Subcutaneous abdominal adipose tissue (tissue), 5 donors: ENCODE measurements around the gene LAMB1.

Experiments
- H3K27ac ChIP-seq: one replicate; pipeline ENCODE4 v1.7.0; 2013; ENCODE audit warnings: low read depth, mild to moderate bottlenecking, inconsistent platforms, low read length, moderate library complexity
- H3K27me3 ChIP-seq, 5 donors: one replicate each; pipeline ENCODE4 v1.7.0; 2013; ENCODE audit warnings: low read length in 5 of 5, inconsistent platforms in 1 of 5; ENCODE audit not compliant: control insufficient read depth in 5 of 5, insufficient read depth in 4 of 5
- H3K36me3 ChIP-seq, 5 donors: one replicate each; pipeline ENCODE4 v1.7.0; 2013; ENCODE audit warnings: low read length in 5 of 5; ENCODE audit not compliant: control insufficient read depth in 5 of 5, insufficient read depth in 5 of 5
- H3K4me1 ChIP-seq, 5 donors: one replicate each; pipeline ENCODE4 v1.7.0; 2013; ENCODE audit warnings: low read length in 5 of 5, mild to moderate bottlenecking in 3 of 5, moderate library complexity in 1 of 5; ENCODE audit not compliant: control insufficient read depth in 5 of 5, insufficient read depth in 5 of 5
- H3K4me3 ChIP-seq, 5 donors: one replicate each; pipeline ENCODE4 v1.7.0; 2013; ENCODE audit warnings: low read length in 5 of 5, low read depth in 1 of 5
- H3K9ac ChIP-seq, 5 donors: one replicate each; pipeline ENCODE4 v1.7.0; 2013; ENCODE audit warnings: low read length in 5 of 5, mild to moderate bottlenecking in 4 of 5, moderate library complexity in 3 of 5
- H3K9me3 ChIP-seq, 5 donors: one replicate each; pipeline ENCODE4 v1.7.0; 2013; ENCODE audit warnings: low read length in 5 of 5; ENCODE audit not compliant: control insufficient read depth in 5 of 5
- donor health status: healthy.
- donor health status: healthy.
- donor health status: healthy.
- donor health status: healthy.
- donor health status: healthy.

The LAMB1 gene

GRCh38 chr7:108002726-108003598 is at the start of gene LAMB1:
TSS of gene LAMB1 (minus strand) at chr7:108003161. CDS start at chr7:108002885, 276 bp downstream.
- Histone ChIP-seq H3K4me3 (peak within 1 kb of the TSS; percentile 73 to 89 (median 83)), H3K36me3 (peaks cover 0 to 3% (median 0%) of the 10 kb centered on the region in 5 donors), H3K27ac (peak within 1 kb of the TSS; percentile 84), H3K9me3 (no peaks in the 10 kb centered on the region), H3K9ac (peak within 1 kb of the TSS in 4 of 5 donors; percentile 60 to 79 (median 68)), H3K27me3 (peaks cover 0 to 2% (median 0%) of the 10 kb centered on the region in 5 donors), H3K4me1 (peaks cover 0 to 53% (median 41%) of the 10 kb centered on the region in 5 donors)

GRCh38 chr7:108051454-108051853 is 48.5 kb upstream of the LAMB1 start:
- Histone ChIP-seq H3K36me3 (no peaks in the 10 kb centered on the region), H3K9me3 (no peaks in the 10 kb centered on the region), H3K4me3 (no peak overlapping the region), H3K27me3 (no peaks in the 10 kb centered on the region), H3K27ac (no peak overlapping the region), H3K9ac (no peak overlapping the region), H3K4me1 (no peaks in the 10 kb centered on the region)

- H3K4me1 ChIP-seq, result peaks cover 0 to 8% (median 4%) of the 10 kb centered on the region in 5 donors
- no peaks in the 10 kb centered on the region for H3K36me3 ChIP-seq
- H3K9me3 ChIP-seq, result no peaks in the 10 kb centered on the region
- no peak overlapping the region for H3K27ac ChIP-seq
- H3K9ac ChIP-seq, result no peak overlapping the region
- no peaks in the 10 kb centered on the region for H3K27me3 ChIP-seq
- H3K4me3 ChIP-seq, result no peak overlapping the region
Measured at GRCh38 chr7:108049962-108050361, 47.0 kb upstream of the LAMB1 start.

GRCh38 chr7:108048422-108048821 is 45.5 kb upstream of the LAMB1 start:
- Histone ChIP-seq H3K9ac (no peak overlapping the region), H3K27me3 (no peaks in the 10 kb centered on the region), H3K27ac (no peak overlapping the region), H3K36me3 (no peaks in the 10 kb centered on the region), H3K4me1 (peaks cover 0 to 8% (median 4%) of the 10 kb centered on the region in 5 donors), H3K4me3 (no peak overlapping the region), H3K9me3 (no peaks in the 10 kb centered on the region)

GRCh38 chr7:108046952-108047506 is 44.1 kb upstream of the LAMB1 start:
- Histone ChIP-seq H3K9me3 (no peaks in the 10 kb centered on the region), H3K36me3 (no peaks in the 10 kb centered on the region), H3K27ac (no peak overlapping the region), H3K4me1 (peaks cover 0 to 8% (median 4%) of the 10 kb centered on the region in 5 donors), H3K27me3 (no peaks in the 10 kb centered on the region), H3K4me3 (no peak overlapping the region), H3K9ac (no peak overlapping the region)

GRCh38 chr7:108045669-108046068 is 42.7 kb upstream of the LAMB1 start:
- H3K4me1 ChIP-seq, result peaks cover 0 to 8% (median 4%) of the 10 kb centered on the region in 5 donors
- H3K4me3 ChIP-seq, result no peak overlapping the region
- no peak overlapping the region for H3K9ac ChIP-seq
- no peaks in the 10 kb centered on the region for H3K36me3 ChIP-seq
- no peaks in the 10 kb centered on the region for H3K9me3 ChIP-seq
- H3K27ac ChIP-seq, result peak overlapping the region; percentile 68
- H3K27me3 ChIP-seq, result no peaks in the 10 kb centered on the region

GRCh38 chr7:108045154-108045553 is 42.2 kb upstream of the LAMB1 start:
- no peak overlapping the region for H3K4me3 ChIP-seq
- H3K27ac ChIP-seq, result peak overlapping the region; percentile 68
- H3K9ac ChIP-seq, result peak overlapping the region in 1 of 5 donors; percentile 12

GRCh38 chr7:108044345-108044744 is 41.4 kb upstream of the LAMB1 start:
- H3K27me3 ChIP-seq, result no peaks in the 10 kb centered on the region
- no peak overlapping the region for H3K4me3 ChIP-seq
- H3K9ac ChIP-seq, result no peak overlapping the region
- H3K27ac ChIP-seq, result peak overlapping the region; percentile 68
- H3K9me3 ChIP-seq, result no peaks in the 10 kb centered on the region
- H3K4me1 ChIP-seq, result peaks cover 0 to 8% (median 4%) of the 10 kb centered on the region in 5 donors
- H3K36me3 ChIP-seq, result no peaks in the 10 kb centered on the region

More at GRCh38 chr7:108045154-108045553, 42.2 kb upstream of the LAMB1 start:
- no peaks in the 10 kb centered on the region for H3K9me3 ChIP-seq
- H3K27me3 ChIP-seq, result no peaks in the 10 kb centered on the region
- no peaks in the 10 kb centered on the region for H3K36me3 ChIP-seq
- H3K4me1 ChIP-seq, result peaks cover 0 to 8% (median 4%) of the 10 kb centered on the region in 5 donors

- no peaks in the 10 kb centered on the region for H3K9me3 ChIP-seq
- no peak overlapping the region for H3K27ac ChIP-seq
- H3K4me1 ChIP-seq, result peaks cover 0 to 6% (median 3%) of the 10 kb centered on the region in 5 donors
- H3K36me3 ChIP-seq, result no peaks in the 10 kb centered on the region
- no peak overlapping the region for H3K9ac ChIP-seq
- no peaks in the 10 kb centered on the region for H3K27me3 ChIP-seq
- no peak overlapping the region for H3K4me3 ChIP-seq
Measured at GRCh38 chr7:108038986-108039385, 36.0 kb upstream of the LAMB1 start.

GRCh38 chr7:108037741-108038140 is 34.8 kb upstream of the LAMB1 start:
- H3K9ac ChIP-seq, result no peak overlapping the region
- no peak overlapping the region for H3K4me3 ChIP-seq
- H3K4me1 ChIP-seq, result peaks cover 0 to 6% (median 3%) of the 10 kb centered on the region in 5 donors
- no peaks in the 10 kb centered on the region for H3K9me3 ChIP-seq
- H3K27me3 ChIP-seq, result no peaks in the 10 kb centered on the region
- H3K36me3 ChIP-seq, result no peaks in the 10 kb centered on the region
- H3K27ac ChIP-seq, result no peak overlapping the region
